Fibroblast of lung (primary cell): ENCODE results near the gene CCNH. TPM values are rescaled to one million over a fixed set of nuclear protein-coding genes. Genes with fewer than 3 reads are reported as not detected.

ENCODE experiments used
- DNase-seq, 2 donors: peaks; one replicate each; pipeline versions ENCODE4 v3.0.0 to v3.0.0-alpha.2; 2010; ENCODE audit warnings: low read depth in 2 of 2
- H2AFZ ChIP-seq: 2 replicates; pipeline ENCODE4 v1.5.1; 2012; ENCODE audit warnings: low read length, control low read depth, inconsistent platforms
- H3K27ac ChIP-seq: 2 replicates; pipeline ENCODE4 v1.5.1; 2011; ENCODE audit warnings: low read length, control low read depth; ENCODE audit not compliant: insufficient read depth
- H3K27me3 ChIP-seq: 2 replicates; pipeline ENCODE4 v1.5.1; 2011; ENCODE audit warnings: mild to moderate bottlenecking, low read length; ENCODE audit not compliant: control insufficient read depth, insufficient read depth
- H3K36me3 ChIP-seq: 2 replicates; pipeline ENCODE4 v1.5.1; 2011; ENCODE audit warnings: low read length; ENCODE audit not compliant: control insufficient read depth, insufficient read depth
- H3K4me1 ChIP-seq: 2 replicates; pipeline ENCODE4 v1.5.1; 2011; ENCODE audit warnings: low read length; ENCODE audit not compliant: control insufficient read depth, insufficient read depth; ENCODE audit errors: extremely low read depth
- H3K4me2 ChIP-seq: 2 replicates; pipeline ENCODE4 v1.5.1; 2011; ENCODE audit warnings: low read length, control low read depth; ENCODE audit not compliant: insufficient read depth; ENCODE audit errors: extremely low read depth
- H3K4me3 ChIP-seq, 4 experiments: fragments of 200-600 bp in 1 of 4; sonication (generic) in 1 of 4; replicated peaks in 1 of 4; 2 replicates each; pipeline ENCODE4 v1.5.1; 2011 to 2016; ENCODE audit warnings: low read length in 4 of 4, low read depth in 3 of 4, mild to moderate bottlenecking in 3 of 4, control low read depth in 2 of 4, inconsistent platforms in 1 of 4, mixed read lengths in 1 of 4; ENCODE audit not compliant: insufficient read depth in 1 of 4; ENCODE audit errors: control extremely low read depth in 1 of 4
- H3K79me2 ChIP-seq: 2 replicates; pipeline ENCODE4 v1.5.1; 2012; ENCODE audit warnings: mild to moderate bottlenecking, low read length, inconsistent platforms; ENCODE audit not compliant: control insufficient read depth, insufficient read depth
- H3K9ac ChIP-seq: 2 replicates; pipeline ENCODE4 v1.5.1; 2011; ENCODE audit warnings: mild to moderate bottlenecking, low read length, control low read depth; ENCODE audit not compliant: insufficient read depth
- H3K9me3 ChIP-seq: 2 replicates; pipeline ENCODE4 v1.5.1; 2012; ENCODE audit warnings: low read depth, low read length; ENCODE audit not compliant: control insufficient read depth, insufficient read depth
- H4K20me1 ChIP-seq: 2 replicates; pipeline ENCODE4 v1.5.1; 2011; ENCODE audit warnings: low read length; ENCODE audit not compliant: control insufficient read depth, insufficient read depth; ENCODE audit errors: extremely low read depth
- CTCF ChIP-seq, 2 donors: IDR thresholded peaks in 1 of 2; conservative IDR thresholded peaks in 1 of 2; 1 replicate in 1 of 2; 2 replicates in 1 of 2; pipeline ENCODE4 v1.5.1; 2011 to 2012; ENCODE audit warnings: low read length in 2 of 2, control low read depth in 1 of 2, inconsistent platforms in 1 of 2, low read depth in 1 of 2, mild to moderate bottlenecking in 1 of 2
- EZH2 ChIP-seq: IDR thresholded peaks from 2 replicates; pipeline ENCODE4 v1.5.1; 2012; ENCODE audit warnings: low read length, control low read depth, mild to moderate bottlenecking; ENCODE audit errors: missing control alignments
- polyA plus RNA-seq, 2 donors: library from polyadenylated mRNA; depleted of rRNA in 1 of 2; stranded (reverse) in 1 of 2; unstranded in 1 of 2; fragments of >200 nt; gene quantifications; 2 replicates each; pipeline ENCODE4 v1.2.1, GENCODE V29; 2011 to 2012; ENCODE audit warnings: missing spikeins in 1 of 2
- total RNA-seq: library from RNA; depleted of rRNA; stranded (reverse); fragments of >200 nt; gene quantifications from 2 replicates; pipeline ENCODE4 v1.2.1, GENCODE V29; 2014

Gene CCNH
- total and polyA plus RNA-seq, 2 donors (not counting 1 experiment from before 2014, with no cell fraction given): 77.6 to 98.7 TPM

DNA sequence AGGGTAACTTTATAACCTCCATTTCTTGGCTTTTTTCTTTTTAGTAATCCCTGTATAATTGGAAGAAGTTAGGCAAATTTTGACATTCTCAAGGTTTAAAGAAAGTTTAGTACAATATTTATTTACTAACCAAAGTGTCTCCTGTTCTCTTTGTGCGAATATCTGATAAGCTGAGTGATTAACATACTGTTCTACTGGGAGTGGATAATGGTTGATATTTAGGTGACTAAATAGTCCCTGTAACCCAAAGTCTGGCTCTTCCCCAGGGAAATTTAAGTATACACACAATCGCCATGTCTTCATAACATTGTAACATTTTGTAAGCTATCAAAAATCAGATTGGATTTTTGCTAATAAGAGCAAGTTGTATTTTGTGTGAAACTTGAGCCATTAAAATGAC lies 40.0 kb downstream of the CCNH start:
- Histone ChIP-seq H3K79me2 (no peaks in the 10 kb centered on the region), H3K9ac (no peak overlapping the region), H2AFZ (no peak overlapping the region), H3K27ac (no peak overlapping the region), H3K9me3 (no peaks in the 10 kb centered on the region), H3K36me3 (peaks cover 7% of the 10 kb centered on the region), H3K4me2 (no peak overlapping the region), H4K20me1 (no peaks in the 10 kb centered on the region), H3K4me3 (no peak overlapping the region), H3K4me1 (no peaks in the 10 kb centered on the region), H3K27me3 (no peaks in the 10 kb centered on the region)
- TF ChIP-seq CTCF (conservative IDR thresholded peaks at IDR 0.05 in 1 of 2, IDR thresholded peaks at IDR 0.05 in 1 of 2; ENCODE audit: low read depth in 1 of 2, low read length in 2 of 2) (no peak), EZH2 (no peak)
- no peak for DNase-seq

GRCh38 chr5:87369431-87369830 lies 43.3 kb downstream of the CCNH start:
- no peak for DNase-seq

DNA sequence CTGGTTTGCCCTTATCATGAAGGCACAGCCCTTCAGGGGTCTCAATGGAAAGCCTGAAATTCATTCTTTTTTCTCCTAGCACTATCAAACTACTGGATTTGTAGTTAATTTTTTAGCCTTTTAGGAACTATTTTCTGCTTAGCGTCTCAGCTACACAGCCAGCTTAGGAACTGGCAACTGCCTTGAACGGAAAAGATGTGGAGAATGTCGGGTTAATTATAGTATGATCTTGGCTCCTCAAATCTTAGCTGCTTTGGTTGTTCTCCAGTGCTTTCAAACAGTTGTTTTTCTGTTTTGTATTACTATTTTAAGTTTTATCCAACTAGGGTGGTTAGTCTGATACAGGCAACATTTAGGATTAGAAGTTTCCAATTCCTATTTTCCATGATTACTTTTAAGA lies 44.1 kb downstream of the CCNH start:
- H3K9ac ChIP-seq: no peak overlapping the region
- TF ChIP-seq EZH2 (no peak), CTCF (conservative IDR thresholded peaks at IDR 0.05 in 1 of 2, IDR thresholded peaks at IDR 0.05 in 1 of 2; ENCODE audit: low read depth in 1 of 2, low read length in 2 of 2) (no peak)
- no peak overlapping the region for H3K4me3 ChIP-seq
- DNase-seq: no peak
- no peaks in the 10 kb centered on the region for H3K4me1 ChIP-seq
- H3K27me3 ChIP-seq: no peaks in the 10 kb centered on the region
- H4K20me1 ChIP-seq: no peaks in the 10 kb centered on the region
- no peaks in the 10 kb centered on the region for H3K9me3 ChIP-seq
- no peak overlapping the region for H3K27ac ChIP-seq
- H3K79me2 ChIP-seq: no peaks in the 10 kb centered on the region
- no peak overlapping the region for H3K4me2 ChIP-seq
- no peak overlapping the region for H2AFZ ChIP-seq
- H3K36me3 ChIP-seq: peaks cover 5% of the 10 kb centered on the region

More at GRCh38 chr5:87369431-87369830, 43.3 kb downstream of the CCNH start:
- TF ChIP-seq CTCF (conservative IDR thresholded peaks at IDR 0.05 in 1 of 2, IDR thresholded peaks at IDR 0.05 in 1 of 2; ENCODE audit: low read depth in 1 of 2, low read length in 2 of 2): no peak
- no peak for TF ChIP-seq EZH2
- Histone ChIP-seq H2AFZ (no peak overlapping the region), H4K20me1 (no peaks in the 10 kb centered on the region), H3K9ac (no peak overlapping the region), H3K9me3 (no peaks in the 10 kb centered on the region), H3K4me3 (no peak overlapping the region), H3K36me3 (peaks cover 5% of the 10 kb centered on the region), H3K79me2 (no peaks in the 10 kb centered on the region), H3K4me2 (no peak overlapping the region), H3K4me1 (no peaks in the 10 kb centered on the region), H3K27ac (no peak overlapping the region), H3K27me3 (no peaks in the 10 kb centered on the region)
